NCI-H2196 (cell line): ENCODE results near the gene CEMIP.
A peak's percentile ranks its signal among the peaks of the same experiment; 100 is the strongest.
"Not testable (repeated sequence)": the region's sequence is repeated elsewhere in the genome, so short reads cannot be mapped to it uniquely, and the experiment has no call there.

Source experiments
- DNase-seq: peaks from one replicate; lab custom pipeline; 2025; ENCODE audit not compliant: unreplicated experiment; lab: John Stamatoyannopoulos, UW

The CEMIP gene

DNA sequence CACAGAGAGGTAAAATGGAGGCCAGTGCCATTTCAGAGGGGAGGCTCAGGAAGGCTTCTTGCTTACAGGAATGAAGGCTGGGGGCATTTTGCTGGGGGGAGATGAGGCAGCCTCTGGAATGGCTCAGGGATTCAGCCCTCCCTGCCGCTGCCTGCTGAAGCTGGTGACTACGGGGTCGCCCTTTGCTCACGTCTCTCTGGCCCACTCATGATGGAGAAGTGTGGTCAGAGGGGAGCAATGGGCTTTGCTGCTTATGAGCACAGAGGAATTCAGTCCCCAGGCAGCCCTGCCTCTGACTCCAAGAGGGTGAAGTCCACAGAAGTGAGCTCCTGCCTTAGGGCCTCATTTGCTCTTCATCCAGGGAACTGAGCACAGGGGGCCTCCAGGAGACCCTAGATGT is 170.6 kb downstream of the CEMIP start:
- DNase-seq: no peak

GRCh38 chr15:80950291-80951078 is 171.3 kb downstream of the CEMIP start:
- DNase-seq: no peak

DNA sequence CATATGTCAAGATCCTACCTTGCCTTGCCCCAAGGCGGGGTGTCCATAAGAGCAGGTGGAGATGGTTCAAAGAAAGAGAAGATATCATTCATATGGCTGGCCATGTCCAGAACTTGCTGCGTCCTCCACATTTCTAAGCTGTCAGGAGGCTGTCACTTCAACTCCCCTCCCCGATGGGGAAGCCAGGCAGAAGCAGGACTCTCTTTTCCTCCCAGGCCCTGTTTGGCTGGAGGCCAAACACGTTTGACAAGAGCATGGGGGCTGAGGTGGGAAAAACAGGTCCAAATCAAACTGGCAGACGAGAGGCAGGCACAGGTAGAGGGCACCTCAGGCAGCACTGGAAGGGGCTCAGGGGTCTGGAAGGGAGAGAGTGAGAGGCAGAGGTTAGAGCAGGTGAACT is 172.8 kb downstream of the CEMIP start:
- DNase-seq: no peak

GRCh38 chr15:80953001-80953952 is 174.1 kb downstream of the CEMIP start:
- DNase-seq: no peak

DNA sequence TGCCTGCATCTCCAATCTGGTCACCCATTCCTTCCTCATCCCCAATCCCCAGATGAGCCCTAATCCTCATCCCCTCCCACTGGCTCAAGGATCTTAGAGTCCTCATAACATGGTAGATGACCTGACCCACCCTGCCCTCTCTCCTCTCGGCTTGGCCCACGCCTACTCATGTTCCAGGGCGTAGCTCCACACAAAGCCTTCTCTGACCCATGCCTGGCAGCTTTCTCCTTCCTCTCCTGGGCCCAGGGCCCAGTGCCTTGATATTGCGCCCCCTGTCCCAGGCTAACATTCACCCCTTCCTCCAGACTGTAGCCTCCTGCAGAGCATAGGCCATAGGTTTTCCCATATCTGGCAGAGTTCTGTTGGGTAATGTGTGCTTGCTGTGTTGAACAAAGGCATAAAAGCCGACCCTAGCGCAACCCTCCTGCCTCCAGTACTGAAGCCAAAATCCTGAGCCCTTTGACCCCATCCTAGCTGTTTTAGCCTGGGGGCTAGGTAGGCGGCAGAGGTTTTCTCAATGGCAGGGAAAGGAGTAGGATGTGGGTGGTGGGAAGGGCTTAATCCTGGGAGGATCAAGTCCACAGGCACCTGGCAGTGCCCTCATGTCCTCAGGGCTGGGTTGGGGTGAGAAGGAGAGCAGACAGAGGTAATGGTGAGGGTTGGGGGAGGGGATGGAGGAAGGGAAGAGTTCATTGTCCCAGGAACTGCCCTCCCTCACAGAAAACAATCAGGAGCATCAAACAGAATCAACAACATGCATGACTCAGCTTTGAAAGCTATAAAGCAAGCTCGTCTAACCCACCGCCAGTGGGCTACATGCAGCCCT is 175.0 kb downstream of the CEMIP start:
- no peak for DNase-seq

DNA sequence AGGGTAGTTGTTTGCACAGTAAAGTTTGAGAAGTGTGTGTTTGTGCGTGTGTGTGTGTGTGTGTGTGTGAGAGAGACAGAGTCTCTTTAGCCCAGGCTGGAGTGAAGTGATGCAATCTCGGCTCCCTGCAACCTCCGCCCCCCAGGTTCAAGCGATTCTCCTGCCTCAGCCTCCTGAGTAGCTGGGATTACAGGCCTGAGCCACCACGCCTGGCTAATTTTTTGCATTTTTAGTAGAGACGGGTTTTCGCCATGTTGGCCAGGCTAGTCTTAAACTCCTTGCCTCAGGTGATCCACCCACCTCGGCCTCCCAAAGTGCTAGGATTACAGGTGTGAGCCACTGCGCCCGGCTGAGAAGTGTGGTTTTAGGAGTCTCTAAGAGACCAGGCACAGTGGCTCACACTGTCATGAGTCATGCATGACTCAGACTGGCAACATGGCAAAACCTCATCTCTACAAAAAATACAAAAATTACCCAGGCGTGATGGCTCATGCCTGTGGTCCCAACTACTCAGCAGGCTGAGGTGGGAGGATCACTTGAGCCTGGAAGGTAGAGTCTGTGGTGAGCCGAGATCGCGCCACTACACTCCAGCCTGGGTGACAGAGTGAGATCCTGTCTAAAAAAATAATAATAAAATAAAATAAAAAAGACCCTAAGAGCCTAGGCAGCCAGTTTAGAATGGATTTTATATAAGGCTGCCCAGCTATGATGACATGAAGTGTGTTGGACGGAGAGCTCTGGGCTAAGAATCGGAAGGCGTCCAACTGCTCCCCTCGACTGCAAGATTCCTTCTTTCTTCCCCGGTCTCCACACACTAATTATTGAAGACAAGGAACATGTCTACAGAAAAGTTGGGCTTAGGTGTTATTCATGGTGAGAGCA is 176.6 kb downstream of the CEMIP start:
- not testable (repeated sequence) for DNase-seq

DNA sequence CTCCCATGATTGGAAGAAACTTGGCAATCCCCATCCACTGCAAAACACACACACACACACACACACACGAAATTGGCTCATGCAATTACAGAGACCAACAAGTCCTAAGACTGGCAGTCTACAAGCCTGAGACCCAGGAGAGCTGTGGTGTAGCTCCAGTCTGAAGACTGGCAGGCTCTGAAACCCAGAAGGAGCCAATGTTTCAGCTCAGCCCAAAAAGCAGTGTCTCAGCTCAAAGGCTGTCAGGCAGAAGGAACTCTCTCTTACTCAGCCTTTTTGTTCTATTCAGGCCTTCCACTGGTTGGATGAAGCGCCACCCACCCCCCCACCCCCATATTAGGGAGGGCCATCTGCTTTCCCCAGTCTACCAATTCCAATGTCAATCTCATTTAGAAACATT is 178.4 kb downstream of the CEMIP start:
- DNase-seq: no peak

- no peak for DNase-seq
These were observed 178.8 kb downstream of the CEMIP start for GRCh38 chr15:80957976-80958375.

- DNase-seq: no peak
These were observed 179.8 kb downstream of the CEMIP start for GRCh38 chr15:80958818-80959495.

- DNase-seq: not testable (repeated sequence)
These were observed 186.3 kb downstream of the CEMIP start for GRCh38 chr15:80965454-80965853.

GRCh38 chr15:80966431-80967197 is 187.4 kb downstream of the CEMIP start:
- no peak for DNase-seq

DNA sequence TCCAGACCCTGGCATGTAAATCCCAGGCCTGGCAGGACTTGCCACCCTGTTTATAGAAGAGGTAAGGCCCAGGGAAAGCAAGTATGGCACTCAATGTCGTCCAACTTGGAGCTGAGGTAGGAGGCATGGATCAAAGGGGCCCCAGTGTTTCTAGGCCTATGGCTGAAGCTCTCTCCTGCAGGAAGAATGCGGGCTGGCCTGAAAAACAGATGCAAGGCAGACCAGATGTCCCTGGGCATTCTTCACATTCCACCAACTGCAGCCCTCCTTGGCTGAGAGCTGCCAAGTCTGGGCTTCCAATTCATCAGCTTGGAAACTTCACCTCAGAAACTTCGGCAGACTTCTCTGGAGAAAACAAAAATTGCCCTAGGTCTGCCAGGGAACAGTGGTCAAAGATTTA is 188.3 kb downstream of the CEMIP start:
- no peak for DNase-seq

DNA sequence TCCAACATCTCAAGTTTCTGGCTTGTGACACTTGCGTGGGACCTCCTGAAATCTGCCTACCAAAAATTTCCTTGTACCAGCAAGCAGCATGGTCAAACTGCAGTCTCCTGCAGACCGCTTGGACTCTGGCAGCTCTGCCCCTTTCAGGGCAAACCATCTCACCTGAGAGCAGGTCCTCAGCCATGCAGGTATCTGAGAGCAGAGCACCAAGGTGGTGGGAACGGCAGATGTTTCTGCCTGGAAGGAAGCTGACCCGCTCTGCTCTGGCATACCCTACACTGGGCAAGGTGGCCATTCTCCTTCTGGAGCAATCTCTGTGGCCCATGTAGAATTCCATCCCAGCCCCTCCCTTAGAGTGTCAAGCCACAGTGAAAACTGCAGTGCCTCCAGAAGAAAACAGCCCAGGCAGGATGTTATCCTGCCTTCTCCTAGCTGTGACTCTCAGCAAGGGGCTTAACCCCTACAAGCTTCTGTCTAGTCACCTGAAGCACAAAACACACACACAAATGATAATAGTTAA is 188.9 kb downstream of the CEMIP start:
- DNase-seq: no peak

- DNase-seq: no peak
These were observed 190.1 kb downstream of the CEMIP start for GRCh38 chr15:80969316-80969715.

- peak; percentile 54 for DNase-seq
These were observed 191.0 kb downstream of the CEMIP start for GRCh38 chr15:80970018-80970657.

DNA sequence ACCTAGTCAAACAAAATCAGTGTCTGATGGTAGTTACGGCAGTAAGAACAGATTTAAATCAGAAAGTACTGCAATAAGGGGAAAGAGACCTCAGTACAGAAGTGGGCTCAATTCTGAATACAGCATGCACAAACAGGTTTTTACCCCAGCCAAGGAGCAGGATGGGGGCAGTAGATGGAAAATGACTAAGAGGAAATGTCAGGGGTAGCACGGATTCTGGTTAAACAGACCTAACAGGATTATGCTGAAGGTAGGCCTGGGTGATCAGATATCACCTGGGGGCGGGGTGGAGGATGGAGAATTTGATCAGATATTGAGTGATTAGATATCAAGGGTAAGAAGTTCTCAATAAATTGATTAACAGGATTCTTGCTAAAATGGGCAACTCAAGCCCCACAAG is 191.5 kb downstream of the CEMIP start:
- no peak for DNase-seq

DNA sequence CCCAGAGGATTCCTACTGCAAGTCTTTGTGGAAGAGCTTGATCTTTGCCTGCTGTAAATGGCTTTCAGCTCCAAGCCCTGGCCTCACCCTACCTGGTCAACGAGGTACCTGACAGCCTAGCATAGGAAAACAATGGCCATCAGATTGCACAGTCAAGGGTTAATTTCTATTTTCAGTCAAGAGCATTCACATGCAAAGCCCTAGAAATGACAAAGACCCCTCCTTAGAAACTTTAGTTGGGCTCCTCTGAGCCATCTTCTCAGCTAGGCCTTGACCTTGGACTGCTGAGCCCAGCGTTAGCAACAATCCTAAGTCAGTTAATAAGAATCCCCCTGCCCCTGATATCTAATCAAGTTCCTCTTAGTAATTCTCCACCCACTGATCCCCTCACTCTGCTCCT is 192.0 kb downstream of the CEMIP start:
- DNase-seq: no peak

GRCh38 chr15:80972276-80972675 is 193.1 kb downstream of the CEMIP start:
- DNase-seq: no peak
